GM21576 (cell line): ENCODE measurements around the gene SYS1.
"Not testable (repeated sequence)": the region's sequence is repeated elsewhere in the genome, so short reads cannot be mapped to it uniquely, and the experiment has no call there.

Source experiments
- ATAC-seq: cut with Tn5 transposase; IDR thresholded peaks from one replicate; pipeline ENCODE4 v1.9.1; 2021; ENCODE audit warnings: mild to moderate bottlenecking, moderate library complexity; ENCODE audit not compliant: unreplicated experiment

Gene SYS1

DNA sequence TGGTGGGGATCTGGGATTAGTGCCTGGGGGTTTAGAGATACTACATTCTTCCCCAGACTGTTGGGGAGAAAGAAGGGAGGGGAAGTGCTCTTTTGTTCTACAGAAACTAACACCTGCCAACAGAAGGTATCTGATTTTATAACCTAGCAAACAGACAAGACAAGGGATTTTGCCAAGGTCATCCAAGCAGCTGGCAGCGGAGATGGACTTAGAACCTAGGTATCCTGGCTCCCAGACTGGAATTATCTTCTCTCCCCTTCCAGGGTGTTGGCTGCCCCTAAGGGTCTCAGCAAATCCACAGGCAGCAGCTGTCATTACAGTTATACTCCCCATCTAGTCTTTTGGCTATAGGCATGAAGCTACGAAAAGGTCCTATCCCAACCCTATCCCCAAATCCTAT, 23.2 kb upstream of the SYS1 start:
- ATAC-seq = no peak

DNA sequence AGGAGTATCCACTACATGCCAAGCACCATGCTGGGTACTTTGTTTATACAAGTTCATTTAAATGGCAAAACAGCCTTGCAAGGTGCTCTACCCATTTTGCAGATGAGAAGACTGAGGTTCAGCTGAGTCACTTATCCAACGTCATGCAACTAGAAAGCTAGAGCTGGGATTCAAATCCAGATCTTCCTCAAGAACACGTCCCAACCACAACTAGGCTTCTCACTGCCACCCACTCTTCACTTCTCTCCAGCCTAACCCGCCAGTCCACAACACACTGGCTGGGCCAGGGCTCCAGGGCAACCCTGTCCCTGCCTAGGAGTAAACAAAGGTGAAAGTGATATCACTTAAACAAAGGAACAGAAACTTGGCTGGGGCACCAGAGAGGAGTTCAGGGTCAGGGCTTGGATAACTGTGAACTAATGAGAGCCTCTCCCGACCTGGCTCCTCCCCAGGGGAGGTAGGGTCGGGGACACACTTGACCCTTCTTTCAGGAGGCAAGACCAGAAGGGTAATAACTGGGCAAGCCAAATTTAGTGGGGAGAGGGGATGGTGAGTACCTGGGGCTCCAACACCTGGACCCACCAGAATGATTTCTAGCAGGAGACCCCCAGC, 22.6 kb upstream of the SYS1 start:
- ATAC-seq = no peak

DNA sequence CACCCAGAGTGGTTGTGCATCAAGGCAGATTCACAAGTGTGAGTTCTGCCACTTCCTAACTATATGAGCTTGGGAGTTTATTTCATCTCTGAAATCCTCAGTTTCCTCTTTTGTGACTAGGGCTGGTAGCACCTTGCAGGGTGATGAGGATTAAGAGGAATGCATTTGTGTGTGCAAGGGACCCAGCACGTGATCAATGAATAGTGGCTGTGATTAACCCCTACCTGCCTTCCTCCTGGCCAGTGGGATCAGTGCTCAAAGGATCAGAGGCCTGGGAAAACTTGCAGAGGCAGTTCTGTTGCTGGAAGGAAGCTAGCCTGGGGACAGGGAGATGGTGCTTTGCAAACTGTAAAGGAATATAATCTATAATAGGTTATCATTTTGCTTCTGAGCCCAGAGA, 22.0 kb upstream of the SYS1 start:
- no peak for ATAC-seq

DNA sequence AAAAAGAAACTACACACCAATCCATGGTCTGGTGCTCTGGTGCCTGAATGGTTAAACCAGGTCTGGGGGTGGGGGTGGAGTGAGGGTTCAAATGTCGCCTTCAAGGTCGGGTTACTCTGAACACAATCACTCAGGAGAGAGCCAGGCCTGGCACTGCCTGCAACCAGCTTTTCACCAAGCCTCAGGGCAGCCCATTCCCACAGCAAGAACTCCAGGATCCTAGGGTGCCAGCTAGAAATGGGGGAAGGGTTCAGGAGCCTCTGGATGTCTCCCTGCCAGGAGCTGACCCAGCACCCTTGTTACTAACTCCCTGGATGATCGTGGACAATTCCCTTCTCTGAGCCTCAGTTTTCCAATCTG, 21.4 kb upstream of the SYS1 start:
- no peak for ATAC-seq

DNA sequence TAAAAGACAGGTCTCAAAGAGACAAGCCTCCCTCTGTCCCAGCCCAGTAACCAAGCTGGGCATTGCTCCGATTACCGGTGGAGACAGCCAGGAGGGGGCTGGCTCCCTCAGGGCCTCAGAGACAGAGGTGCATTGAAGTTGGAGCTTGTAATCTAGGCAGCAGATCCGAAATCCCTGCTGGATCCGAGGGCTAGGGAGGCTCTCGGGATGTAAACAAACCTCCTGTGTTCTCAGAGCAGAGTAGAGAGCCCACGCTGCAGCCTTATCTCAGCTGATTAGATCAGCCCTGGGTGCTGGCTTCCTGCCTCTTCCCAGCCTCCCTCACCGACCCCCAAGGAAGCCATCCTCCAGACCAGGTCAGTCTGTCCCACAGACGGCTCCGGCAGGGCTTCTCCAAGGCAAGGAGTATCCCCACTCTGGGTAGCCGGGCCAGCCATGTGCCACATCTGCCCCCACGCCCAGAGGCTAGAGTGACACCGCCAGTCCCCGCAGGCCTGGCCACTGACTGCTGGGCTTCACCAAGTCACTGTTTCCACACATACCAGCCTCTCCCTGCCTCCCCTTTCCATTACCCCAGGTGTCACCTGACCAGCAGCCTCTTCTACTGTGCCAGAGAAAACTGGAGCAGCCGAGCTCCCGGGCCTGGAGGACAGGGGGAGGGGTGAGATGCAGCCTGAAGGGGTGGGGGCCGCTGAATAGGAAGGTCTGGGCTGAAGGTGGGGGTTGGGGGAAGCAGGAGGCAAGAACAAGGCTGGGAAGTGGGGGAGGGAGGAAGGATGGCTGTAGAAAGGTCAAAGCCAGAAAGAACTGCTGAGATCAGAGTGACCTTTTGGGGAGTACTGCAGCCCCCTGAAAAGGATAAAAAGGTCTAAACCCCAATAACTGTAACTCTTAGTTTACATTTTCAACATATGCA, 20.8 kb upstream of the SYS1 start:
- no peak for ATAC-seq

DNA sequence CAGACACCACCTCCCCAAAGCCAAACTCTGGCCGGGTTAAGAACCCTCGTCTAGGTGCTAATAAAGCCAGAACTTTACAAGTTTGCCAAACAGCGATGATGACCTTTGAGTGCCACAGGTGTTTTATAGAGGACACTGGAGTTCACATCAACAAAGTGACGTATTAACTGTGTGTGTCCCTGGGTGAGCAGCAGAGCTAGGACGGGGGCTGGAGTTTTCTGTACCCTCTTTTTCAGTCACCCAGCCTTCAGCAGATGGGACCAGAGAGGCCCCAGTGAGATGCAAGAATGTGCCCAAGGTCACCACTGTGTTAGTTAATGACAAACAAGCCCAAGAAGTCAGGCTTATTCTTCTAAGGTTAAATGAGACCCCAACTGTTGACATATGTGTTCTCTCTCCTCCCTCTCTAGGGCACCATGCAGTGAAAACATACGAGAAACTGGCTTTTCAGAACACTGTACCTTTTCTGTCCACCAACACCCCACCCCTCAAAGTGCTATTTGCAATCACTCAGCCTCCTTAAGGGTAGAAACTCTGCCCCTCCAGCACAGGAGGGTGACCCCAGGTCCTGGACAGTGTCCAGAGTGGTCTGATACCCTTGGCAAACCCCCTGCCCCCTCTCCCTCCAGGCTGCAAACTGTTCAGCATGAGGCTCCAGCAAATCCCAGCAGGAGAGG, 20.0 kb upstream of the SYS1 start:
- no peak for ATAC-seq

DNA sequence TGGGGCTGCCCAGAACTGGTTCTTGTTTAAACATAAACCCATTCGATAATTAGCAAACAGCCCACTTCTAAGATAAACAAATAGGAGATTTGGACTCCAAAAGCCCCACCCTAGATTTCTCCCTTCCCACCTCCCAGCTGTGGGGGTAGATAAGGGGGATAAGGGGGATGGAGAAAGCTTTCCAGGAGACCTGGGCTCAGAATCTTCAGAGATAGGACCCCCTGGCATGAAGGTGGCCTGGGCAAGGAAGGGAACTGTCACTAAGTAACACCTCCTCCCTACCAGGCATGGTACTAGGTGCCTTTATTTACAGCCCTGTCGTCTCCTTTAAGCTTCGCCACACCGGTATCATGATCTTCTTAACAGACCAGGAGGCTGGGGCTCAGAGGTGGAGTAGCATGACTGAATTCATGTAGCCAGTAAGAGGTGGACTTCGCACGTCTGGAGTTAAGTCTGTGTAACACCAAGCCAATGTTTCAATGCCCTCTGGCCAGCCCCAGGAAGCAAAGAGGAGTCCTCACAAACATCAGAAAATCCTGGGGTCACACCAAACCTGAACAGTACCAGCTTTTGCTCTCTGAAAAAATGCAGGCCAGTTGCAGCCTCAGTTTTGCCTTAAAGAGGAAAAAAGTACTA, 19.3 kb upstream of the SYS1 start:
- no peak for ATAC-seq

DNA sequence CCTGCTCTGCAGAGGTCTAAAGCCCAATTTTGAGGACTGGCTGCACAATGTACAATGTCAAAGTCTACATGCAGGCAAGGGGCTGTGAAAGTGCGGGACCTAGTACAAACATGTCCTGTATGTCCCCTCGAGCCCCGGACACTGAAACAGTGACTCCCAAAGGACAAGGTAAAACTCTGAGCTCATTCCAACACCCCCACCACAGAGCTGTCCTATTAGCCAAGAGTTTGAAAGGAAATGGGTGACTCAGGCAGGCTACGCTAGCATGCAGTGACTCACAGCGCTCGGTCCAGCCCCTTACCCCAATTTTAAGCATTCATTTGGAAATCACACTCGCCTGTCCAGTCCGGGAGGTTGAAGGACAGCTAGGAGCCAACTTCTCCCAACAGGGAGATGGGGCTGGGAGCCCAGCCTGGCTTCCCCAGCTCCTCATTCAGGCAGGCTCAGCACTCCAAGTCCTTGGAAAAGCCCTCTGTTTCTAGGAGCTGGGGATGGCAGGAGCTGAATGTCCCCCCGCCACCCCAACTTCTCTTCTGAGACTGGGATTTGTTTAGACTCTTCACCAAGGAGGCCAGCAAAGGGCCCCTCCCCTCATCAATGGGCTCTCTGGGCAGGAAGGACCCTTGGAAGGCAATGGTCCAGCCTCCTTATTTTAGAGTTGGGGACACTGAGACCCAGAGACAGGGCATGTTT, 18.6 kb upstream of the SYS1 start:
- no peak for ATAC-seq

DNA sequence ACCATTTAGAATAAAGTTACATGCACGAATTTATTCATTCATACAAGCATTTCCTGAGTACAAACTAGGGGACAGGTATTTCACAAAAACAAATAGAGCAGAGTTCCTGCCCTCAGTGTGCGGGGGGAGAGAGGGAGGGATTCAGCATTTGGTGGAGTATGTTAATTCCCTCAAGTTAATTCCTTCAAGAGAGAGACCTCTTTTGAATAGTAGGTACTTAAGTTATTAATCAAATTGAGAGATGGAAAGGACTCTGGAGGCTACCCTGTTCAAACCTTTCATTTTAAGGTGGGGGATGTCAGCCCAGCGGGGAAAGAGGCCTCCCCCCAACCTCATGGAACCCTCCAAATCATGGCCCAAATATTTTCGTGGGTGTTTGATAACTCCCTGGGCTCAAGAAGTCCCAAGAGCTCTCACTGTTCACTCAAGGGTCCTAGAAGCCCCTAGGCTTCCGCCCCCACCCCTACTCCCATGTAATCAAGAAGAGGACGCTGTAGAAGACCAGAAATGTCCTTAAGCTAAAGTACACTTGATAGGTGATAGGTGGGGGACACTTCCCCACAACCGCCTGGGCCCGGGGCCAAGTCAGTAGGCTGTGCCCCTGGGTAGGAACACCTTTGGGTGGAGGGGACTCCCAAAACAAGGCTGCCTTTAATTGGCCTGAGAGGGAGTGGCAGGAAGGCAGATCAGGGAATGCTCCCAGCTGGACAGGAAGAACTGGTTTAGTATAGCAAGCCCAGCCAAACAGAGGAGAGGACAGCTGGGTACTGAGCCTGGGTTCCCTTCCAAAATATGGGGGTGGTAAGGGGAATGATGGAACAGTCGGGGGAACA, 17.6 kb upstream of the SYS1 start:
- no peak for ATAC-seq

DNA sequence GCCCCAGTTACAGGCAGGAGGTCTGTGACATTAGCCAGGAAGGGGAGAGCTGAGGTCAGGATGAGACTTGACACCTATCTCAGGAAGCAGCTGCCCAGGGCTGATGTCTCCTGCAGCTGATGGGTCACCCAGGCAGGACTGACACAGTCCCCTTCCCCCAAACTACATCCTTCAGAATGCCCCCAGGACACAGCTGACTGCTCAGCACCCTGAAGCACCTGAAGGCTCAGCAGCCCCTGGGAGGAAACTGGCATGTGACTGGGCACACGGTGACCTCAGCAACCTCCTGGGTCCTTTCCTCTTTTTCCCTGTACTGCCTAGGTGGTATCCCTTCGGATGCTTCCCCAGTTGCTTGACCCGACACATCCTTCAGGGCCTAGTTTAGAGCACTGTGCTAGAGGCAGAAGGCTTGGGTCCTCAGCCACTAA, 16.7 kb upstream of the SYS1 start:
- no peak for ATAC-seq

DNA sequence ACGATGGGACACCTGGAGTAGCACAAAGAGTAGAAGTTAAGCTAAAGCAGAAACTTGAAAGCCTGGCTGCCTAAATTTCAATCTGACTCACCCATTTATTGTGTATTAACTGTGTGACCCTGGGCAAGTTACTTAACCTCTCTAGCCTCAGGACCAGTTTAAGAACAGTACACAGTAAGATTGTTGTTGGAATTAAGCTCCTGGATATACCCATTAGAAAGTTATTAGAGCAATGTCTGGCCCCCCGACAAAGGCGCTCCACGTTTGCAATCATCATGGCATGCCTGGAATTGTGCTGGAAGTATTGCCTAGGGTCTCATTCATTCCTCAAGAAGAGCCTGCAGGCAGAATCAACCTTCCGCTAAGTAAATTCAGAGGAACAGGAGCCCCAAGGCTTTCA, 16.1 kb upstream of the SYS1 start:
- no peak for ATAC-seq

DNA sequence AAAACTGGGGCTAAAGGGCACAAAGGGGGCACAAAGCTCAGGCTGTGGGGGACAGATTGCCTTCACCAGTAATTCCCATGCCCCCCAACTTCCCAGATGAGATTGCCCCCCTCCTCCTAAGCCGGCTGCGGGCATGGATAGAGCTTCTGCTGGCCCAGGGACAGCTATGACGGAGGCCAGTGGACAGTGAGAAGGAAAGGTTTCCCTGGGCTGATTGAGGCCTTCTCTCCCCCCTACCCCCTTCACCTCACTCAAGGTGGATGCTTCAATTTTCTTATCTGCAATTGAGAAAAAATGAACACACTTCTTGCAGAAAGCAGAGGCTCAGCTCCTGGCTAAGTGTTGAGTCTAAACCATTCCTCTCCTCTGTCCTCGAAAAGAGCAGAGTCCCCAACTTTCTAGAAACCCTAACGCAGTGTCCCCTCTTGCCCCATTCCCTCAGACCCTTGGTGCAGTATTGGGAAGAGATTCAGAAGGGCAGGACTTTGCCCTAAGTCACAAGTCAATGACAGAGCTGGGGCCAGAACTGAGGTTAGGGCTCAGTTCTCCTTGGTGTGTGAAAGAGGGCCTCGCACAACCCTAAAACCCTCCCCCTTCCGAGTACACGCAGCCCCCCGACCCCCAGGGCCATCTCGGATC, 15.5 kb upstream of the SYS1 start:
- no peak for ATAC-seq

DNA sequence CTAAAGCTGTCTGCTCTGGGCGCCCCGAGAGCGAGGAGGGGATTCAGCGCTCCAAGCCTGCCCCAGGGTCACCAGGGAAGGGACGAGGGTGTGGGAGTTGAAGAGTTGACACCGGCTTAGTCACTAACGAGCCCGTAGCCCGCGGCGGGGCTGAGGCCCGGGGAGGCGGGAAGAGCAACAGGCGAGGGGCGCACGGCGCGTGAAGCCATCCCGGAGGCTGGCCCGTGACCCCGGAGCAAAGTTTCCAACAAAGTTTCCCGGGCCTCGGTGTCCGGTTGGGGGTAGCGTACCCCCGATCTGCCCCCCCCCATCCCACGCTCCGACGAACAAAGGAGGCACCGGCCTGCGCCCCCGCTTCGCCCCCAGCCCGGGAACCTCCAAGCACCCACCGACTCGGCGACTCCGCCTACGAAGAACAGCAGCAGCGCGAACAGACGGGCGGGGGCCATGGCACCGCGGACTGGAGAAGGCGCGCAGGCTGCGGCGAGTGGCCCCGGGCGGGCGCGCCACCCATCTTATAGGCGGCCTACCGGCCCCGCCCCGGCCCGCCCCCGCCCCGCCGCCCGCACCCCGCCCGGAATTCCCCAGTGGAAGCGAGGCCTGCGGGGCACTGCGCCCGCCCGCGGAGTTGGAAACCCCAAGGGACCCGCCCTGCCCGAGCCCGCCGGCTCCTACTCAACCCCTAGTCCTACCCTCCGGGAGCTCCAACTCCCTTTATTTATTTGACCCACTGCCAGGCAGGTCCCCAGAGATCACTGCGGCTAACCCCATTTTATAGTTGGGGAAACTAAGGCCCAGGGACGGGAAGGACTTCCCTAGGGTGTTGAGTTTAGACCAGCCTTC, 14.8 kb upstream of the SYS1 start, which contains the start of gene SDC4:
Gene SDC4 (minus strand): TSS at position 489 of the 843 bp plus-strand sequence. CDS start 40 bp downstream, at position 449.
- no peak for ATAC-seq

DNA sequence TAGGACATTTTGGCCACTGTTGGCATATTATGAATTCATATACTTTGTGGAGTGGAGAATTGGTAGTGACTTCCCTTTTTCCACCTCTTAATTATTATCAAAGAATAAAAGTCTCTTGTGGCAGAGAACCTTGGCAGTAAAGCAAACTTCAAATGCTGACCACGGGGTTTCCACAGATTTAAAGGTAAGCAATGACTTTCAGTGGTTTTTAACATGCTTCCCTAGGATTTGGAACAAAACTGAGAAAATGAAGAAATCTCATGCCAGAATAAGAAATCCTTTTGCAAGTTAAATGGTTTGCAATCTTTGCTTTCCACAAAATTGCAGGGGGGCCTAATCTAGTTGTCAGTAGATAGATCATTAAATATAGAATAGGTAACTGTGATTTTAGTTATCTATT, 12.7 kb upstream of the SYS1 start:
- ATAC-seq = no peak

DNA sequence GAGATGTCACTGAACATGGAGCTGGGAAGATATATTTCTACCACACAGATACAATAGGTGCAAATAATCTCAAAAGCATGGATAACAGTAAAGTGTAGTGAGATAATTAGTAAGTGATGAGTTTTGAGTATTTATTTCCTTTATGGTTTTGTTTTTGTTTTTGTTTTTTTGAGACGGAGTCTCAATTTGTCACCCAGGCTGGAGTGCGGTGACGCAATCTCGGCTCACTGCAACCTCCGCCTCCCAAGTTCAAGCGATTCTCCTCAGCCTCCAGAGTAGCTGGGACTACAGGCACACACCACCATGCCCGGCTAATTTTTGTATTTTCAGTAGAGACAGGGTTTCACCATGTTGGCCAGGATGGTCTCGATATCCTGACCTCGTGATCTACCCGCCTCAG, 12.2 kb upstream of the SYS1 start:
- not testable (repeated sequence) for ATAC-seq

DNA sequence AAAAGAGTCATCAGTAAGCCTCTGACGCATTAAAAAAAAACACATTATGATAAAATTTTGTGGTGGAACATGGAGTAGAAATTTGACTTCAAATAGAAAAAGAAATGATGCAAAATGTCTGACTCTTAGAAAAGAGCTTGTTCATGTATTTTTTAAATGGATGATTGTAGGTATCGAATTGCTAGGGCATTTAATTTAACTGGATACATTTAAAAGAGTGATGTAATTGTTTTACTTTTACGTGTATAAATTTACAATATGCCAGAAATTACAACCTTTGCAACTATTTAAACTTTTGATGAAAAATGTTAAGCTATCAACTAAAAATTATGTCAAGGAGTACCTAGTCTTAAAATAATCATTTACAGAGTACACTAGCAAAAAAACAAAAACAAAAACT, 10.2 kb upstream of the SYS1 start:
- no peak for ATAC-seq

DNA sequence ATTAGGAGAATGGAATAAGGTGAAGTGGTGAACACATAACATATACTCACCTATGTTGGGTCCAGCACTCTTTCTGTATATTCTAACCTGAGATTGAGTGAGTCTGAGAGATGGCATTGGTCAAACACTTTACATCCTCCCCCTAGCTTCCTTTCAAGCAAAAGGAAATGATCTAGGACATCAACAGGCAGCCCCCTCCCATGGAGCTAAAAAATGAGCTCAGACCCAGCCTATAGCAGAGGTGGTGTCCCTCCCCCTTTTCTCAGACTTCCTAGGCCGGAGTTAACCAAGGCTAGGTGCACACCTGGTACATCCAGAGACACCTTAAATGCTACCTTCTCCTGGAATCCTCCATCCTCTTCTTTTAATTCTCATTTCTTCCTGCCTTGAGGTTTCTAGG, 9.2 kb upstream of the SYS1 start:
- ATAC-seq = no peak

DNA sequence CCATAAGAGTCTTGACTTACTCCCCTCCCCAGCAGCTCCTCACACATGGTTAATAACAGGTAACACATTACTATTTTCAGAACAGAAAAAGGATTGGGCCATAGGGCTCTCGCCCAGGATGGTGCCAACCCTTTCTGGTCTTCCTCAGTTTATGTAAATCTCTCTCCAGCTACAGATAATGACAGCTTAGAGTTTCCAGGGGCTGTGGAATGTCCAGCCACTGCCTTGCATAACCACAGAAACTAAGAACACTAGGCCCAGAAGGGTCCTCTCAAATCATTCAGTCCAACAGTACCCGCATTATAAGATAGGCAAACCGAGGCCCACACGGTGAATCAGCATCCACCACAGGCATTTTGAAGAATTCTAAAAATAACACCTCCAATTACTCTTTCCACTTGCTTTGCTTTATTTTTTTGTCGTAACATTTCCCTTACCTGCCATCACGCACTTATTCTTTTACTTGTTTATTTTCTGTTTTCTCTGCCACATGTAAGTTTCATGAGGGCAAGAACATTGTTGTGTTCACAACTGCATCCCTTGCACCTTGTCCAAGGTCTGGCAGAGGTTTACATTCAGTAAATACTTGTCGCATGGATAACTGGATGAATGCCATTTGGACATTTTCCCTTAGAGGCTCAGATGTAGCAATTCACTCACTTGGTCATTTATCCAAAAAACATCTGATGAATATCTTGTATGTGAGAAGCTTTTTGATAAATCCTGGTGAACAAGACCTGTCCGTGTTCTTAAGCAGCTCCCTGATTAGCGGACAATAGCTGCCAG, 8.3 kb upstream of the SYS1 start:
- ATAC-seq = no peak
